Smooth muscle cell (in vitro differentiated cells): ENCODE results near the gene MEP1B. TPM values are rescaled to one million over a fixed set of nuclear protein-coding genes. Genes with fewer than 3 reads are reported as not detected.

ENCODE experiments used
- DNase-seq: peaks from one replicate; lab custom pipeline; 2025; ENCODE audit not compliant: unreplicated experiment; lab: John Stamatoyannopoulos, UW
- H2AFZ ChIP-seq: fragments of 200-600 bp; sonication (generic); 2 replicates; pipeline ENCODE4 v1.6.0; 2016; ENCODE audit warnings: antibody characterized with exemption, low read depth, mild to moderate bottlenecking
- H3F3A ChIP-seq: fragments of 200-600 bp; sonication (generic); 2 replicates; pipeline ENCODE4 v1.6.0; 2017; ENCODE audit warnings: antibody characterized with exemption, low read depth
- H3K27ac ChIP-seq: fragments of 200-600 bp; sonication (generic); 2 replicates; pipeline ENCODE4 v1.5.1; 2016; ENCODE audit warnings: low read depth, mild to moderate bottlenecking
- H3K27me3 ChIP-seq: fragments of 200-600 bp; sonication (generic); 2 replicates; pipeline ENCODE4 v1.6.1; 2016; ENCODE audit warnings: low read depth, mild to moderate bottlenecking
- H3K36me3 ChIP-seq: fragments of 200-600 bp; sonication (generic); 2 replicates; pipeline ENCODE4 v1.5.1; 2016; ENCODE audit warnings: low read depth
- H3K4me1 ChIP-seq: fragments of 200-600 bp; sonication (generic); 2 replicates; pipeline ENCODE4 v1.5.1; 2016; ENCODE audit warnings: low read depth
- H3K4me2 ChIP-seq: fragments of 200-600 bp; sonication (generic); 2 replicates; pipeline ENCODE4 v1.6.0; 2016; ENCODE audit warnings: mild to moderate bottlenecking
- H3K4me3 ChIP-seq: fragments of 200-600 bp; sonication (generic); 2 replicates; pipeline ENCODE4 v1.5.1; 2016; ENCODE audit warnings: mild to moderate bottlenecking
- H3K79me2 ChIP-seq: fragments of 200-600 bp; sonication (generic); 2 replicates; pipeline ENCODE4 v1.6.0; 2016; ENCODE audit warnings: low read depth, mild to moderate bottlenecking
- H3K9ac ChIP-seq: fragments of 200-600 bp; sonication (generic); 2 replicates; pipeline ENCODE4 v1.6.0; 2016; ENCODE audit warnings: low read depth
- H3K9me3 ChIP-seq: fragments of 200-600 bp; sonication (generic); replicated peaks from 2 replicates; pipeline ENCODE4 v1.5.1; 2016; ENCODE audit warnings: low read depth
- H4K20me1 ChIP-seq: fragments of 200-600 bp; sonication (generic); 2 replicates; pipeline ENCODE4 v1.6.0; 2016; ENCODE audit warnings: low read depth
- WGBS: methylation state at CpG from one replicate; pipeline ENCODE4 v1.1.7; 2016; ENCODE audit warnings: low lambda C conversion rate; 5-methylcytosine and 5-hydroxymethylcytosine counted together
- polyA plus RNA-seq: library from polyadenylated mRNA; unstranded; fragments of >200 nt; fragmentation: Nextera tagmentation; extraction: Ambion mirVana; gene quantifications from 2 replicates; pipeline ENCODE4 v1.2.1, GENCODE V29; 2016
- total RNA-seq: library from RNA; depleted of rRNA; stranded (reverse); fragments of >200 nt; gene quantifications from 2 replicates; pipeline ENCODE4 v1.2.3, GENCODE V29; 2014
- TF ChIP-seq, protein P1 (sequence below): fragments of 200-600 bp; sonication (generic); IDR thresholded peaks from 2 replicates; pipeline ENCODE4 v1.5.1; 2017; ENCODE audit warnings: borderline replicate concordance, mild to moderate bottlenecking, antibody characterized with exemption; ENCODE audit not compliant: insufficient read depth, poor library complexity, severe bottlenecking

MEP1B gene
- total and polyA plus RNA-seq, 2 experiments from 2014 or later: not detected

GRCh38 chr18:32258148-32258547, 68.3 kb downstream of the MEP1B start:
- no peak for DNase-seq
- no peaks in the 10 kb centered on the region for H3K4me1 ChIP-seq
- no peak overlapping the region for H3K9ac ChIP-seq
- H3K9me3 ChIP-seq: no peaks in the 10 kb centered on the region
- H3F3A ChIP-seq: no peaks in the 10 kb centered on the region
- no peak overlapping the region for H3K4me3 ChIP-seq
- H3K79me2 ChIP-seq: no peaks in the 10 kb centered on the region
- H3K36me3 ChIP-seq: no peaks in the 10 kb centered on the region
- H3K27me3 ChIP-seq: peaks cover 6% of the 10 kb centered on the region
- 75% methylated on average over 2 of the region's 2 CpGs for WGBS
- no peak overlapping the region for H3K27ac ChIP-seq
- TF ChIP-seq, protein P1, sequence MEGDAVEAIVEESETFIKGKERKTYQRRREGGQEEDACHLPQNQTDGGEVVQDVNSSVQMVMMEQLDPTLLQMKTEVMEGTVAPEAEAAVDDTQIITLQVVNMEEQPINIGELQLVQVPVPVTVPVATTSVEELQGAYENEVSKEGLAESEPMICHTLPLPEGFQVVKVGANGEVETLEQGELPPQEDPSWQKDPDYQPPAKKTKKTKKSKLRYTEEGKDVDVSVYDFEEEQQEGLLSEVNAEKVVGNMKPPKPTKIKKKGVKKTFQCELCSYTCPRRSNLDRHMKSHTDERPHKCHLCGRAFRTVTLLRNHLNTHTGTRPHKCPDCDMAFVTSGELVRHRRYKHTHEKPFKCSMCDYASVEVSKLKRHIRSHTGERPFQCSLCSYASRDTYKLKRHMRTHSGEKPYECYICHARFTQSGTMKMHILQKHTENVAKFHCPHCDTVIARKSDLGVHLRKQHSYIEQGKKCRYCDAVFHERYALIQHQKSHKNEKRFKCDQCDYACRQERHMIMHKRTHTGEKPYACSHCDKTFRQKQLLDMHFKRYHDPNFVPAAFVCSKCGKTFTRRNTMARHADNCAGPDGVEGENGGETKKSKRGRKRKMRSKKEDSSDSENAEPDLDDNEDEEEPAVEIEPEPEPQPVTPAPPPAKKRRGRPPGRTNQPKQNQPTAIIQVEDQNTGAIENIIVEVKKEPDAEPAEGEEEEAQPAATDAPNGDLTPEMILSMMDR: no peak
- no peak overlapping the region for H2AFZ ChIP-seq
- no peak overlapping the region for H3K4me2 ChIP-seq
- H4K20me1 ChIP-seq: no peaks in the 10 kb centered on the region

DNA sequence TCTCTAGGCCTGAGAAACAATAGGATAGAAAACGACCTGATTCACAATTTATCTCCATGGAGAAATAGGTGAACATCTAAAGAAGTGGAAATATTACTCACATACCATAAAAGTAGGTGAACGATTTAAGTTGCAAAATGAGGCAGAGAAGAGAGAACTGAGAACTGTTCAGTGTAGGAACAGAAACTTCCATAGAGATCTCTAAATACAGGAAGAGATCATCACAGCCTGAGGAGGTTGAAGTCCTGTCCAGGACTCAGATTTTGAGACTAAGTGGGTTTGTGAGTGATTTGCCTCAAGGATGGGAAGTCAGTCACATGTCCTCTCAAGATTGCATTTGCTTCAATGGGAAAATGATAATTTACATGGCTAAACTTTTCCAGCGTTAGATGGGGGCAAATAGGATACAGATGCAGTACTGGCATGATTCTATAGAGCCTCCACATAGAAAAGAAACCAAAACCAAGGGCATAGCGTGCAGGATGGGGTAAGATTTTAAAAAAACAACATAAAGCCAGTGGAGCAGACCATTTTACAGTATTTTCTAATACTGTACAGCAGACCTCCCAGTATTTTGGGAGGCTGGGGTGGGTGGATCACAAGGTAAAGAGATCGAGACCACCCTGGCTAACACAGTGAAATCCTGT, 68.8 kb downstream of the MEP1B start:
- 85% methylated on average over 5 of the region's 5 CpGs for WGBS

GRCh38 chr18:32259553-32259952, 69.7 kb downstream of the MEP1B start:
- 86% methylated on average over 6 of the region's 6 CpGs for WGBS

More for the DNA sequence above, 68.8 kb downstream of the MEP1B start:
- Histone ChIP-seq H3K4me3 (no peak overlapping the region), H3K27ac (no peak overlapping the region), H3K4me1 (no peaks in the 10 kb centered on the region), H4K20me1 (no peaks in the 10 kb centered on the region), H3K79me2 (no peaks in the 10 kb centered on the region), H2AFZ (no peak overlapping the region), H3K9me3 (no peaks in the 10 kb centered on the region), H3K9ac (no peak overlapping the region), H3F3A (no peaks in the 10 kb centered on the region), H3K27me3 (peaks cover 6% of the 10 kb centered on the region), H3K36me3 (no peaks in the 10 kb centered on the region), H3K4me2 (no peak overlapping the region)
- TF ChIP-seq, protein P1: no peak
- DNase-seq: no peak

More at GRCh38 chr18:32259553-32259952, 69.7 kb downstream of the MEP1B start:
- no peak overlapping the region for H3K4me3 ChIP-seq
- no peaks in the 10 kb centered on the region for H4K20me1 ChIP-seq
- TF ChIP-seq, protein P1: no peak
- H3K4me2 ChIP-seq: no peak overlapping the region
- no peak overlapping the region for H3K9ac ChIP-seq
- H3K36me3 ChIP-seq: no peaks in the 10 kb centered on the region
- H3K27me3 ChIP-seq: peaks cover 6% of the 10 kb centered on the region
- H2AFZ ChIP-seq: no peak overlapping the region
- DNase-seq: no peak
- no peaks in the 10 kb centered on the region for H3F3A ChIP-seq
- H3K27ac ChIP-seq: no peak overlapping the region
- no peaks in the 10 kb centered on the region for H3K9me3 ChIP-seq
- H3K79me2 ChIP-seq: no peaks in the 10 kb centered on the region
- H3K4me1 ChIP-seq: no peaks in the 10 kb centered on the region
